Activated CD4-positive, alpha-beta T cell treated with anti-CD3 and anti-CD28 coated beads for 24 hours (primary cell): ENCODE data around the gene WFDC12.

Experiments
- DNase-seq, 2 donors: peaks; one replicate each; pipeline ENCODE4 v3.0.0-alpha.2; 2020; ENCODE audit warnings: low read depth in 2 of 2

The WFDC12 gene

DNA sequence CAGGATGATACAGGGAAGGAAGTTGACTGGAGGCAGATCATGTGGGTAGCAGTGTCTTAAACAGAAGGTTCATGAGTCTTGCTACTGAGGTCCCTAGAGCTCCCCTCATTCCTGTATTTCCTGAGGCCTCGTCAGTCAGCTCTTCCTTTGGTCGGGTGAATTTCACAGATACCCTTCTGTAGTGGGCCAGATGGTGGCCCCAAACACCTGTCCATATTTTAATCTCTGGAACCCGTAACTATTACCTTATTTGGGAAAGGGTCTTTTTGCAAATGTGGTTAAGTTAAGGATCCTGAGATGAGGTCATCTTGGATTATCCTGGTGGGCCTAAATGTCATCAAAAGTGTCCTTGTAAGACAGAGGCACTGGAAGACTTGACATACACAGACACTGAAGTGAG is 32.9 kb downstream of the WFDC12 start:
- no peak for DNase-seq

GRCh38 chr20:45090481-45090880 is 33.8 kb downstream of the WFDC12 start:
- DNase-seq: no peak

DNA sequence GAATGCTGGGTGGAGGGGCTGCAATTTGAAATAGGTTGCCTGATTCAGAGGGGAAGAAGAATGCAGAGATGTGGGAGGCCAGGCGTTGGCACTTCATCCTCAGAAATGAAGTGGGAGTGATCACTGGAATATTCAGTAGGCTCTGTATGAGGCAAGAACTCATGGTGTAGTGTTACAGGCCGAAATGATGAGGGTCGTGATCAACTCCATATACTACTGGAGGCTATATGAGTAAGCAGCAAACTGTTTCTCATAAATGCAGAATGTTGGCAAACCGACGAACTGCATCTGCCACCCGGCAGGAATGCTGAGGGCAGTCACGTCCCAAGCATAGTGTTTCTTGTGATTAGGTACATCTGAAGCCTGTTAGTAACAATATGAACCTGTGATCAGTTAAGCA is 36.0 kb downstream of the WFDC12 start:
- no peak for DNase-seq

DNA sequence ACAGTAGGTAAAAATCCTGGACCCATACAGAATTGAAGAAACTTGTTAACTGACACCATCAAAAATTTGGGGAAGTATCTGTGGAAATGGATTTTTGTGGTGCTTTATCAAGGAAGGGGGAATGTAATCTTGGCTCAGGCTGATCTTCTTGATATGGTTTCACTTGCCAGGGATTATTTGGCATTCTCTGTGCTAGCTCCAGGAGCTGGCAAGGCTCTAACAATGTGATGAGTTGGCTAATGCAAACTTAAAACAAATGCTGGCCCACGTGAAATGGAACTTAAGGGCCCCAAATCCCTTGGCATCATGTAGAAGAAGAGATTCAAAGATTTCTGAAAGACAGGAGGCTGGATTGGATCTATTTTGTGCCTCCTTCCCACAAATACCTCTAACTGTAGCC is 36.5 kb downstream of the WFDC12 start:
- no peak for DNase-seq

- DNase-seq: no peak
These were observed 37.0 kb downstream of the WFDC12 start for GRCh38 chr20:45087097-45087790.

GRCh38 chr20:45085867-45086266 is 38.4 kb downstream of the WFDC12 start:
- no peak for DNase-seq

DNA sequence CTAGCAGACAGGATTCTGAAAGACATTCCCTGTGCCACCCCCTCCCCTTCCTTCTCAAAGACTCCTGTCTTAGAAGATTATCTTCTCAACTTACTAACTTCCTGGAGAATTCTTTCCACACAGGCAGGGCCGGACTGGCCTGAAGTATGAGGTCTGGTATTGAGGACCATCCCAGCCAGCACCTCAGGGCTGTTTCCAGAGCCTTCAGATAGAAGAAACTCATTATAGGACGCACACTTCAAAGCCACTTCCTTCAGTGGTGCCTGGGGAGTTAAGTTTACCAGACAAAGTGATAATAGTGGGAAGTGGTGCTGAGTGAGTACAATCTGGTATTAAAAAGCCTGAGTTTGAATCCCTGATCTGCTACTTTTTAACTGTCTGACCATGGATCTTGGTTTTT is 39.0 kb downstream of the WFDC12 start:
- no peak for DNase-seq

GRCh38 chr20:45083127-45083526 is 41.1 kb downstream of the WFDC12 start:
- DNase-seq: no peak

GRCh38 chr20:45082468-45082867 is 41.8 kb downstream of the WFDC12 start:
- DNase-seq: no peak

DNA sequence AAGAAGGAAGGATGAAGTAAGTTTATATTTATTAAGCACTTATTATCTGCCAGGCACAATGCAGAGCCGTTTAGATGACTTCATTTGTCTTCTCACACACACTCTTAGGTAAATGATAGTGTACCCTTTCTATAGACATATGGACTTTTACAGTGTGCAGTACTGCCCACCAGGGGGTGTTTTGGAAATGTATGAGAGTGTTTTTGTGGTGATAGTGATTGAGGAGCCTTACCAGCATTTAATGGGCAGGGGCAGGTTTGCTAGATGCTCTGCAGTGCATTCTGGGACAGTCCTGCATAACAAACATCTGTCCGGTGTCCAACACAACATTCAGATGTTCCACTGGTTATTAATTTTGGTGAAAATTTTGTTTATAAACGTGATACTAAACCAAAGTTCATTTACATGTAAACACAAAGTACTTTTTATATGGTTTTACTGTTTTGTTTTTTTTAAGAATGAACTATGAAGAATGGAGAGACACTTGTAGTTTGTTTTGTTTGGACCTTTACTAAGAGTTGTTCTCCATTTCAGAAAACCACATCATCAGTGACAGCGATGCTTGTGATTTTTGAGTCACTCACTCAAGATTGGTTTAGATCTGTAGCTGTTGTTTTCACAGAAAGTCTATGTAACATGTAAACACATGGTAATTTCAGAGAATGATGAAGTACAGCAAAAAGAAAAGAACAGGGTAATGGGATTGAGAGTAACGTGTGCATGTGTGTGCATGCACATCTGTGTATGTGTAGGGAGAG is 43.2 kb downstream of the WFDC12 start:
- DNase-seq: no peak

GRCh38 chr20:45077559-45077958 is 46.7 kb downstream of the WFDC12 start:
- DNase-seq: no peak
